ENCODE measurements around the gene ELANE.
A peak's percentile ranks its signal among the peaks of the same experiment; 100 is the strongest.
"Not testable (repeated sequence)": the region's sequence is repeated elsewhere in the genome, so short reads cannot be mapped to it uniquely, and the experiment has no call there.

Gene ELANE

DNA sequence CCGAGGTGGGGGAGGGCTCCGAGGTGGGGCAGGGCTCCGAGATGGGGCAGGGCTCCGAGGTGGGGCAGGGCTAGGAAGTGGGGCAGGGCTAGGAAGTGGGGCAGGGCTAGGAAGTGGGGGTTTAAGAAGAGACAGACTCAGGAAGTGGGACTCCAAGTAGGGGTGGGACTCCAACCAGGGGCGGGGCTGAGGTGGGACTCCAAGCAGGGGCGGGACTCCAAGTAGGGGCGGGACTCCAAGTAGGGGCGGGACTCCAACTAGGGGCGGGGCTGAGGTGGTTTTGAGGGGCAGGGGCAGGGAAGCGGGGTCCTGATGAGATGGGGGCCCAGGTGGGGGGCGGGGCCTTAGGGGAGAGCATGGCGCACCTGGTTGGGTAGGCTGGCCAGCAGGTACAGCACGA lies 21.0 kb downstream of the ELANE start:
- DNase-seq (ENCODE audit: low read depth): peak; percentile 52
- H3K4me3 ChIP-seq (ENCODE audit: low read depth, low read length): no peak overlapping the region
- TF ChIP-seq, protein P1, sequence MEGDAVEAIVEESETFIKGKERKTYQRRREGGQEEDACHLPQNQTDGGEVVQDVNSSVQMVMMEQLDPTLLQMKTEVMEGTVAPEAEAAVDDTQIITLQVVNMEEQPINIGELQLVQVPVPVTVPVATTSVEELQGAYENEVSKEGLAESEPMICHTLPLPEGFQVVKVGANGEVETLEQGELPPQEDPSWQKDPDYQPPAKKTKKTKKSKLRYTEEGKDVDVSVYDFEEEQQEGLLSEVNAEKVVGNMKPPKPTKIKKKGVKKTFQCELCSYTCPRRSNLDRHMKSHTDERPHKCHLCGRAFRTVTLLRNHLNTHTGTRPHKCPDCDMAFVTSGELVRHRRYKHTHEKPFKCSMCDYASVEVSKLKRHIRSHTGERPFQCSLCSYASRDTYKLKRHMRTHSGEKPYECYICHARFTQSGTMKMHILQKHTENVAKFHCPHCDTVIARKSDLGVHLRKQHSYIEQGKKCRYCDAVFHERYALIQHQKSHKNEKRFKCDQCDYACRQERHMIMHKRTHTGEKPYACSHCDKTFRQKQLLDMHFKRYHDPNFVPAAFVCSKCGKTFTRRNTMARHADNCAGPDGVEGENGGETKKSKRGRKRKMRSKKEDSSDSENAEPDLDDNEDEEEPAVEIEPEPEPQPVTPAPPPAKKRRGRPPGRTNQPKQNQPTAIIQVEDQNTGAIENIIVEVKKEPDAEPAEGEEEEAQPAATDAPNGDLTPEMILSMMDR (conservative IDR thresholded peaks at IDR 0.05; ENCODE audit: low read depth, low read length): no peak

DNA sequence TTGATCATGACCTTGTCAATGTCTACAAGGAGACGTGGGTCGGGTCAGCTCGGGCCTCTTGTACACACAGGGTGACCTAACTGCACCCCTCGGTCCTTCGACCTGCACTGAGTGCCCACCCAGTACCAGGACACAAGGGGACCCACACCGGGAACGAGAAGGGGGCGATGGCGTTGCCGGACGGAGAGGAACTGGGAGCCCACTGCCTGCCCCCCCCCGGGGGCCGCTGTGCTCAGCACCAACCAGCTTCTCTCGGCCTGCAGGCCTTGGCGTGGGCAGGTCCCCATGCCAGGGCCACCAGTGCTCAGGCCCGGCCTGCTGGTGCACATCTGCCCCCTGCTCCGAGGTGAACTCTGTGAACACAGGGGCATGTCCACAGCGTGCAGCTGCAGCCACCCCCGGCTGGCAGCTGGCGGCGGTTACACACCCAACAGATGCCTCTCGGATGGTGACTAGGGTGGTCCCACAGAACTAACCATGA lies 21.5 kb downstream of the ELANE start:
- TF ChIP-seq, protein P1 (conservative IDR thresholded peaks at IDR 0.05; ENCODE audit: low read depth, low read length): no peak

DNA sequence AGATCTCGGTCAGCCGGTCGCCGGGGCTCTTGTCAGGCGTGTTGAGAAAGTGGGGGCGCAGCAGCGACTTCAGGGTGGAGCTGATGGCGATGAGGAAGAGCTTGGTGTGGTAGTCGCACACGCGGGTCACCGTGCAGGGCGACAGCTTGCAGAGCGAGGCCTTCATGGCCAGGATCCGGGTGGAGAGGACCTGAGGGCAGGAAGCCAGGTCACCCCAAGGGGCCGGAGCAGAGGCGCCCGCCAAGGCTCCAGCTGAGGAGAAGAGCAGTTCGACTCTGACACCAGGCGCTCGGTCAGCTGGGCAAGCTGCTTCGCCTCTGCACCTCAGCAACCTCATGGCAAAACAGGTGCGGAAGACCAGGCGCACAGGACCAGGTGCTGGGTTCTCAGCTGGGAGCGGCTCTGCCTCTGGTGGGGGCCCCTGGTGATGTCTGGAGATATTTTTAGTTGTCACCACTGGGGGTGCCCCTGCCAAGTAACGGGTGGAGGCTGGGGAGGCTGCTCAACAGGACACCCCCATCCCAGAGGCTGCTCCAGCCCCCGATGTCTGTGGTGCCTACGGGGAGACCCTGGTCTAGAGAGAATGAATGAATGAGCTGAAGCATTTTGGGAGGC lies 23.3 kb downstream of the ELANE start:
- H3K4me3 ChIP-seq (ENCODE audit: low read depth, low read length): no peak overlapping the region
- DNase-seq (ENCODE audit: low read depth): no peak
- TF ChIP-seq, protein P1 (conservative IDR thresholded peaks at IDR 0.05; ENCODE audit: low read depth, low read length): no peak

More for the DNA sequence above, 21.5 kb downstream of the ELANE start:
- DNase-seq (ENCODE audit: low read depth): no peak
- no peak overlapping the region for H3K4me3 ChIP-seq (ENCODE audit: low read depth, low read length)

DNA sequence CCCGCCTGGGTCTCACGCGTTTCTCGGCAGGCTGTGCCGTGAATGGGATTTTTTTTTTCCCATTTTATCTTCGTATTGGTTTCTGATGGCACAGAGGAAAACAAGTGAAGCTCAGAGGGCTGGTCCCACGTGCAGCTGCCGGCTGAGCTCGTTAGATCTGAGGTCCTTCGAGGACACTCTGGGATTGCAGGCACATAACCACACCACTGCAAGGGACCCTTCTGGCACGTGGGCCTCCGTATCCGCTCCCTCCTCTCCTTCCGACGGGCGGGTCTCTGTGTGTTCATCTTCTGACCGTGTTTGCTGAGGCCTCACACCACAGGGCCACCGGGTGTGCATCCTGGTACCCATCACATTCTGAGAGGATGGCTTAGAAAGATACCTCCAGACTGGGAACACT lies 24.0 kb downstream of the ELANE start:
- no peak overlapping the region for H3K4me3 ChIP-seq (ENCODE audit: low read depth, low read length)
- no peak for DNase-seq (ENCODE audit: low read depth)
- TF ChIP-seq, protein P1 (conservative IDR thresholded peaks at IDR 0.05; ENCODE audit: low read depth, low read length): no peak

DNA sequence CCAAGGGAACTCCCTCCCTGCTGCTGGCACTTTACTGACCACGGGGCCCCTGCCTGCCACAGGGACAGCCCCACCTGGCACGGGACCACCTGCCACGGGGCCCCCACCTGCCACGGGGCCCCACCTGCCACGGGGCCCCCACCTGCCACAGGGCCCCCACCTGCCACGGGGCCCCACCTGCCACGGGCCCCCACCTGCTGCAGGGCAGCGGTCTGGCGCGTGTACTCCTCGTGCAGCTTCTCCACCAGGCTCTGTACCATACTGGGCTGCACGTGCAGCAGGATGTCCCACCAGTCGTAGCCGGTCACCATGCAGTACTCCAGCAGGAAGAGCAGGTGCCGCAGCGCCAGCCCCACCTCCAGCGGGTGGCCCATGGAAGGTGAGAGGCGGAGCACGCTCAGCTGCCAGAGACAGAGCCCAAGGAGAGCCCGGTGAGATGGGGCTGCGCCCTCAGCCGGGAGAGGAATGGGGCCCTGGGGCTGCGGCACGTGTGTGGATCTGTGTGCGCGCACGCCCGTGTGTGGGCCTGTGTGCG lies 24.7 kb downstream of the ELANE start:
- DNase-seq (ENCODE audit: low read depth): no peak
- H3K4me3 ChIP-seq (ENCODE audit: low read depth, low read length): no peak overlapping the region
- TF ChIP-seq, protein P1 (conservative IDR thresholded peaks at IDR 0.05; ENCODE audit: low read depth, low read length): no peak

DNA sequence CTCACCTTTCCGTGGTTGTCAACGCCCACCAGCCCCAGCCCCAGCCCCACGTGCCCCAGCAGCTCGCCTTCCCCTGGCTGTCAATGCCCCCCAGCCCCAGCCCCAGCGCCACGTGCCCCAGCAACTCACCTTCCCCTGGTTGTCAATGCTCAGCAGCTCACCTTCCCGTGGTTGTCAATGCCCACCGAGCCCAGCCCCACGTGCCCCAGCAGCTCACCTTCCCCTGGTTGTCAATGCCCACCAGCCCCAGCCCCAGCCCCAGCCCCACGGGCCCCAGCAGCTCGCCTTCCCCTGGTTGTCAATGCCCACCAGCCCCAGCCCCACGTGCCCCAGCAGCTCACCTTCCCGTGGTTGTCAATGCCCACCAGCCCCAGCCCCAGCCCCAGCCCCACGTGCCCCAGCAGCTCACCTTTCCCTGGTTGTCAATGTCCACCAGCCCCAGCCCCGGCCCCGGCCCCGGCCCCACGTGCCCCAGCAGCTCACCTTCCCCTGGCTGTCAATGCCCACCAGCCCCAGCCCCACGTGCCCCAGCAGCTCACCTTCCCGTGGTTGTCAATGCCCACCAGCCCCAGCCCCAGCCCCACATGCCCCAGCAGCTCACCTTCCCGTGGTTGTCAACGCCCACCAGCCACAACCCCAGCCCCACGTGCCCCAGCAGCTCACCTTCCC lies 26.0 kb downstream of the ELANE start:
- DNase-seq (ENCODE audit: low read depth); H3K4me3 ChIP-seq (ENCODE audit: low read depth, low read length): not testable (repeated sequence)

DNA sequence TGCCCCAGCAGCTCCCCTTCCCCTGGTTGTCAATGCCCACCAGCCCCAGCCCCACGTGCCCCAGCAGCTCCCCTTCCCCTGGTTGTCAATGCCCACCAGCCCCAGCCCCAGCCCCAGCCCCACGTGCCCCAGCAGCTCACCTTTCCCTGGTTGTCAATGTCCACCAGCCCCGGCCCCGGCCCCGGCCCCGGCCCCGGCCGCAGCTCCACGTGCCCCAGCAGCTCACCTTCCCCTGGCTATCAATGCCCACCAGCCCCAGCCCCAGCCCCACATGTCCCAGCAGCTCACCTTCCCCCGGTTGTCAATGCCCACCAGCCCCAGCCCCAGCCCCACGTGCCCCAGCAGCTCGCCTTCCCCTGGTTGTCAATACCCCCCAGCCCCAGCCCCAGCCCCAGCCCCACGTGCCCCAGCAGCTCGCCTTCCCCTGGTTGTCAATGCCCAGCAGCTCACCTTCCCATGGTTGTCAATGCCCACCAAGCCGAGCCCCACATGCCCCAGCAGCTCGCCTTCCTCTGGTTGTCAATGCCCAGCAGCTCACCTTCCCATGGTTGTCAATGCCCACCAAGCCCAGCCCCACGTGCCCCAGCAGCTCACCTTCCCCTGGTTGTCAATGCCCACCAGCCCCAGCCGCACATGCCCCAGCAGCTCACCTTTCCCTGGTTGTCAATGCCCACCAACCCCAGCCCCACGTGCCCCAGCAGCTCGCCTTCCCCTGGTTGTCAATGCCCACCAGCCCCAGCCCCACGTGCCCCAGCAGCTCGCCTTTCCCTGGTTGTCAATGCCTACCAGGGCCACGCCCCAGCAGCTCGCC lies 26.9 kb downstream of the ELANE start:
- not testable (repeated sequence) for H3K4me3 ChIP-seq (ENCODE audit: low read depth, low read length)

More for the DNA sequence above, 26.9 kb downstream of the ELANE start:
- DNase-seq (ENCODE audit: low read depth): not testable (repeated sequence)
